Fibroblast of lung (primary cell): ENCODE measurements around the gene JAK1. TPM values are rescaled to one million over a fixed set of nuclear protein-coding genes. Genes with fewer than 3 reads are reported as not detected.

ENCODE experiments used
- DNase-seq, 2 donors: peaks; one replicate each; pipeline versions ENCODE4 v3.0.0 to v3.0.0-alpha.2; 2010; ENCODE audit warnings: low read depth in 2 of 2
- H2AFZ ChIP-seq: 2 replicates; pipeline ENCODE4 v1.5.1; 2012; ENCODE audit warnings: low read length, control low read depth, inconsistent platforms
- H3K27ac ChIP-seq: 2 replicates; pipeline ENCODE4 v1.5.1; 2011; ENCODE audit warnings: low read length, control low read depth; ENCODE audit not compliant: insufficient read depth
- H3K27me3 ChIP-seq: 2 replicates; pipeline ENCODE4 v1.5.1; 2011; ENCODE audit warnings: mild to moderate bottlenecking, low read length; ENCODE audit not compliant: control insufficient read depth, insufficient read depth
- H3K36me3 ChIP-seq: 2 replicates; pipeline ENCODE4 v1.5.1; 2011; ENCODE audit warnings: low read length; ENCODE audit not compliant: control insufficient read depth, insufficient read depth
- H3K4me1 ChIP-seq: 2 replicates; pipeline ENCODE4 v1.5.1; 2011; ENCODE audit warnings: low read length; ENCODE audit not compliant: control insufficient read depth, insufficient read depth; ENCODE audit errors: extremely low read depth
- H3K4me2 ChIP-seq: 2 replicates; pipeline ENCODE4 v1.5.1; 2011; ENCODE audit warnings: low read length, control low read depth; ENCODE audit not compliant: insufficient read depth; ENCODE audit errors: extremely low read depth
- H3K4me3 ChIP-seq, 4 experiments: fragments of 200-600 bp in 1 of 4; sonication (generic) in 1 of 4; replicated peaks in 1 of 4; 2 replicates each; pipeline ENCODE4 v1.5.1; 2011 to 2016; ENCODE audit warnings: low read length in 4 of 4, low read depth in 3 of 4, mild to moderate bottlenecking in 3 of 4, control low read depth in 2 of 4, inconsistent platforms in 1 of 4, mixed read lengths in 1 of 4; ENCODE audit not compliant: insufficient read depth in 1 of 4; ENCODE audit errors: control extremely low read depth in 1 of 4
- H3K79me2 ChIP-seq: 2 replicates; pipeline ENCODE4 v1.5.1; 2012; ENCODE audit warnings: mild to moderate bottlenecking, low read length, inconsistent platforms; ENCODE audit not compliant: control insufficient read depth, insufficient read depth
- H3K9ac ChIP-seq: 2 replicates; pipeline ENCODE4 v1.5.1; 2011; ENCODE audit warnings: mild to moderate bottlenecking, low read length, control low read depth; ENCODE audit not compliant: insufficient read depth
- H3K9me3 ChIP-seq: 2 replicates; pipeline ENCODE4 v1.5.1; 2012; ENCODE audit warnings: low read depth, low read length; ENCODE audit not compliant: control insufficient read depth, insufficient read depth
- H4K20me1 ChIP-seq: 2 replicates; pipeline ENCODE4 v1.5.1; 2011; ENCODE audit warnings: low read length; ENCODE audit not compliant: control insufficient read depth, insufficient read depth; ENCODE audit errors: extremely low read depth
- EZH2 ChIP-seq: IDR thresholded peaks from 2 replicates; pipeline ENCODE4 v1.5.1; 2012; ENCODE audit warnings: low read length, control low read depth, mild to moderate bottlenecking; ENCODE audit errors: missing control alignments
- polyA plus RNA-seq, 2 donors: library from polyadenylated mRNA; depleted of rRNA in 1 of 2; stranded (reverse) in 1 of 2; unstranded in 1 of 2; fragments of >200 nt; gene quantifications; 2 replicates each; pipeline ENCODE4 v1.2.1, GENCODE V29; 2011 to 2012; ENCODE audit warnings: missing spikeins in 1 of 2
- total RNA-seq: library from RNA; depleted of rRNA; stranded (reverse); fragments of >200 nt; gene quantifications from 2 replicates; pipeline ENCODE4 v1.2.1, GENCODE V29; 2014
- TF ChIP-seq, protein P1 (sequence below), 2 donors: IDR thresholded peaks in 1 of 2; conservative IDR thresholded peaks in 1 of 2; 1 replicate in 1 of 2; 2 replicates in 1 of 2; pipeline ENCODE4 v1.5.1; 2011 to 2012; ENCODE audit warnings: low read length in 2 of 2, control low read depth in 1 of 2, inconsistent platforms in 1 of 2, low read depth in 1 of 2, mild to moderate bottlenecking in 1 of 2

Gene JAK1
- total and polyA plus RNA-seq, 2 donors (not counting 1 experiment from before 2014, with no cell fraction given), result 144 to 152 TPM

DNA sequence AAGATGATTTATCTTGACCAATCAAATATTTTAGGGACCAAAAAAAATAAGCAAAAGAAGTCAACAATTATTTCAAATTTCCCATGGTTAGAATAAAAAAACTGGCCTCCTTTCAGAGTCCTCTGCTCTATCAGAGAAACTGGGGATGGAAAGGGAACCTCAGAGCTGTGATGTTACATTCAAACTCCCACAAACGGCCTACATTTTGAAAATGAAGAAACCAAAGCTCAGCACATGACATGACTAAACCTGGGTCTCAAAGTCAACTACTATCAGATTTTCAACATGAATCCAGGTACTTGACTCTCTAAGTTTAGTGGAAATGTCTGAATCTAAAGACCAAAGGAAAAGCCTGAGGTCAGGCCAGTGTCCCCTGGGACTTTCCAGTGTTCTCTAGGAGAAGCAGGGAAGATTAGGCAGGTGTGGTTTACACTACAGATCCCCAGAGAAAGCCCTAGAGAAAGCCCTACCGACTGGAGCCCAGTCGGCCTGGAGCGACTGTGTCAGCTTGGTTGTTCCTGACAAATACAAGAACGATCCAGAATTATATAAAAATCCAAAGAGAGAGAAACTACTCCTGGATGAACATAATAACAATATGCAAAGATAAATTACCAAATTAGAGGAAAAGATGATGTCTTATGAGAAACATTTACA, 24.8 kb downstream of the JAK1 start:
- DNase-seq, result no peak
- H3K79me2 ChIP-seq, result peaks cover 57% of the 10 kb centered on the region
- TF ChIP-seq, protein P1, sequence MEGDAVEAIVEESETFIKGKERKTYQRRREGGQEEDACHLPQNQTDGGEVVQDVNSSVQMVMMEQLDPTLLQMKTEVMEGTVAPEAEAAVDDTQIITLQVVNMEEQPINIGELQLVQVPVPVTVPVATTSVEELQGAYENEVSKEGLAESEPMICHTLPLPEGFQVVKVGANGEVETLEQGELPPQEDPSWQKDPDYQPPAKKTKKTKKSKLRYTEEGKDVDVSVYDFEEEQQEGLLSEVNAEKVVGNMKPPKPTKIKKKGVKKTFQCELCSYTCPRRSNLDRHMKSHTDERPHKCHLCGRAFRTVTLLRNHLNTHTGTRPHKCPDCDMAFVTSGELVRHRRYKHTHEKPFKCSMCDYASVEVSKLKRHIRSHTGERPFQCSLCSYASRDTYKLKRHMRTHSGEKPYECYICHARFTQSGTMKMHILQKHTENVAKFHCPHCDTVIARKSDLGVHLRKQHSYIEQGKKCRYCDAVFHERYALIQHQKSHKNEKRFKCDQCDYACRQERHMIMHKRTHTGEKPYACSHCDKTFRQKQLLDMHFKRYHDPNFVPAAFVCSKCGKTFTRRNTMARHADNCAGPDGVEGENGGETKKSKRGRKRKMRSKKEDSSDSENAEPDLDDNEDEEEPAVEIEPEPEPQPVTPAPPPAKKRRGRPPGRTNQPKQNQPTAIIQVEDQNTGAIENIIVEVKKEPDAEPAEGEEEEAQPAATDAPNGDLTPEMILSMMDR (conservative IDR thresholded peaks at IDR 0.05 in 1 of 2, IDR thresholded peaks at IDR 0.05 in 1 of 2; ENCODE audit: low read depth in 1 of 2, low read length in 2 of 2), result no peak
- no peak for TF ChIP-seq EZH2
- no peaks in the 10 kb centered on the region for H3K27me3 ChIP-seq
- no peaks in the 10 kb centered on the region for H3K36me3 ChIP-seq
- no peaks in the 10 kb centered on the region for H4K20me1 ChIP-seq
- H3K27ac ChIP-seq, result no peak overlapping the region
- no peaks in the 10 kb centered on the region for H3K4me1 ChIP-seq
- H3K9me3 ChIP-seq, result no peaks in the 10 kb centered on the region
- H3K9ac ChIP-seq, result no peak overlapping the region
- no peak overlapping the region for H3K4me2 ChIP-seq
- no peak overlapping the region for H2AFZ ChIP-seq
- H3K4me3 ChIP-seq, result no peak overlapping the region

DNA sequence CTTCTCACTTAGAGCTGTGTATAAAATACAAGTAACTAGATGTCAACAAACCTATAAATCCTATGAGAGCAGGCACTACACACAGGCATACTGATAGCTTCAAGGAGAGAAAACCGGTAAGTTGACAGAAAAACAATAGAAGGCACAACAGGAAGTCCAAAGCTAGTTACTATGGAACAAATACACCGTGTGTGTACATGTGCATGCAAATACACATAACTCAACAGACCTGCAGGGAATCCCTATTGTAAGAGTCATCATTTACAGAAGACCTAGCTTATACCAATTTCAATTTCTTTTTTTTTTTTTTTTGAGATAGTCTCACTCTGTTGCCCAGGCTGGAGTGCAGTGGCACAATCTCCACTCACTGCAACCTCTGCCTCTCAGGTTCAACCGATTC, 26.3 kb downstream of the JAK1 start:
- no peak overlapping the region for H3K9ac ChIP-seq
- no peaks in the 10 kb centered on the region for H3K27me3 ChIP-seq
- no peak overlapping the region for H3K4me3 ChIP-seq
- H3K79me2 ChIP-seq, result peaks cover 60% of the 10 kb centered on the region
- TF ChIP-seq, protein P1 (conservative IDR thresholded peaks at IDR 0.05 in 1 of 2, IDR thresholded peaks at IDR 0.05 in 1 of 2; ENCODE audit: low read depth in 1 of 2, low read length in 2 of 2), result no peak
- no peak for TF ChIP-seq EZH2
- H3K36me3 ChIP-seq, result no peaks in the 10 kb centered on the region
- no peak for DNase-seq
- H3K27ac ChIP-seq, result no peak overlapping the region
- H2AFZ ChIP-seq, result no peak overlapping the region
- no peaks in the 10 kb centered on the region for H3K9me3 ChIP-seq
- H3K4me2 ChIP-seq, result no peak overlapping the region
- peaks cover 3% of the 10 kb centered on the region for H3K4me1 ChIP-seq
- no peaks in the 10 kb centered on the region for H4K20me1 ChIP-seq

DNA sequence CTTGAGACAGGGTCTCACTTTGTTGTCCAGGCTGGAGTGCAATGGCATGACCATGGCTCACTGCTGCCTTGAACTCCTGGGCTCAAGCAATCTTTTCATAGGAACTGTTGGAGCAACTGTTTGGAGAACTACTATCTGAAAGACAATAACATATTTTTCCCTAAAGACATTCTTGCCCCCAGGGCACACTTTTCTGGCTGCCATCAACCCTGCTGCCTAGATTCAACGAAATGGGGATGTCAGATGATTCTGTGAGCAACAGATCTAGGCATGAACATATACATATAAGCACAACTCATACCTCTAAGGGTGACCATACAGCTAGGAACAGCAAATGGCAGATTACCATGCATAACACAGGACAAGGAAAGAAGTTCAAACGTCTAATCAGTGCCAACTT, 27.4 kb downstream of the JAK1 start:
- Histone ChIP-seq H3K36me3 (no peaks in the 10 kb centered on the region), H2AFZ (no peak overlapping the region), H3K4me2 (no peak overlapping the region), H3K9me3 (no peaks in the 10 kb centered on the region), H3K4me3 (no peak overlapping the region), H3K27me3 (no peaks in the 10 kb centered on the region), H3K79me2 (peaks cover 52% of the 10 kb centered on the region), H3K27ac (no peak overlapping the region), H3K4me1 (peaks cover 8% of the 10 kb centered on the region), H3K9ac (no peak overlapping the region), H4K20me1 (no peaks in the 10 kb centered on the region)
- no peak for DNase-seq
- TF ChIP-seq, protein P1 (conservative IDR thresholded peaks at IDR 0.05 in 1 of 2, IDR thresholded peaks at IDR 0.05 in 1 of 2; ENCODE audit: low read depth in 1 of 2, low read length in 2 of 2), result no peak
- TF ChIP-seq EZH2, result no peak
